HEK293 (cell line): ENCODE measurements around the gene ZDHHC1.

Experiments
- BCL11A ChIP-seq: fragments of 450-650 bp; formaldehyde crosslinking; IDR thresholded peaks from 2 replicates; pipeline ENCODE4 v1.5.1; 2016; ENCODE audit warnings: low read depth, missing biosample characterization, missing genetic modification characterization
- CTCF ChIP-seq: fragments of 450-650 bp; formaldehyde crosslinking; IDR thresholded peaks from 2 replicates; pipeline ENCODE4 v1.5.1; 2016; ENCODE audit warnings: missing biosample characterization, missing genetic modification characterization

- TF ChIP-seq BCL11A (tag by site-specific recombination): no peak
- TF ChIP-seq CTCF (tag by site-specific recombination): no peak
These were observed 25.4 kb downstream of the ZDHHC1 start for GRCh38 chr16:67390816-67391423.
